ENCODE data around the gene KRTAP5-7. TPM values are rescaled to one million over a fixed set of nuclear protein-coding genes. Genes with fewer than 3 reads are reported as not detected.

KRTAP5-7 gene
- total RNA-seq, 4 donors from 2014 or later, result 0.41 to 4.5 (median 1.3) TPM; not detected in 1

GRCh38 chr11:71489311-71490043 lies 37.6 kb upstream of the KRTAP5-7 start:
- no peak for TF ChIP-seq EP300 (IDR thresholded peaks at IDR 0.05; ENCODE audit: low read depth)
- TF ChIP-seq, protein P1, sequence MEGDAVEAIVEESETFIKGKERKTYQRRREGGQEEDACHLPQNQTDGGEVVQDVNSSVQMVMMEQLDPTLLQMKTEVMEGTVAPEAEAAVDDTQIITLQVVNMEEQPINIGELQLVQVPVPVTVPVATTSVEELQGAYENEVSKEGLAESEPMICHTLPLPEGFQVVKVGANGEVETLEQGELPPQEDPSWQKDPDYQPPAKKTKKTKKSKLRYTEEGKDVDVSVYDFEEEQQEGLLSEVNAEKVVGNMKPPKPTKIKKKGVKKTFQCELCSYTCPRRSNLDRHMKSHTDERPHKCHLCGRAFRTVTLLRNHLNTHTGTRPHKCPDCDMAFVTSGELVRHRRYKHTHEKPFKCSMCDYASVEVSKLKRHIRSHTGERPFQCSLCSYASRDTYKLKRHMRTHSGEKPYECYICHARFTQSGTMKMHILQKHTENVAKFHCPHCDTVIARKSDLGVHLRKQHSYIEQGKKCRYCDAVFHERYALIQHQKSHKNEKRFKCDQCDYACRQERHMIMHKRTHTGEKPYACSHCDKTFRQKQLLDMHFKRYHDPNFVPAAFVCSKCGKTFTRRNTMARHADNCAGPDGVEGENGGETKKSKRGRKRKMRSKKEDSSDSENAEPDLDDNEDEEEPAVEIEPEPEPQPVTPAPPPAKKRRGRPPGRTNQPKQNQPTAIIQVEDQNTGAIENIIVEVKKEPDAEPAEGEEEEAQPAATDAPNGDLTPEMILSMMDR (IDR thresholded peaks at IDR 0.05), result no peak
- TF ChIP-seq POLR2AphosphoS5 (IDR thresholded peaks at IDR 0.05), result no peak
- TF ChIP-seq POLR2A (IDR thresholded peaks at IDR 0.05), result no peak
- Histone ChIP-seq H3K9me3 (no peaks in the 10 kb centered on the region), H3K36me3 (peaks cover 0 to 32% (median 16%) of the 10 kb centered on the region in 4 donors), H3K4me3 (no peak overlapping the region), H3K27ac (no peak overlapping the region), H3K4me1 (no peaks in the 10 kb centered on the region), H3K27me3 (no peaks in the 10 kb centered on the region)
- intact Hi-C loops (cut with DNase I; ENCODE audit: low total_unique reads), result no loop called here
- WGBS, 2 donors (ENCODE audit: low coverage in 1 of 2), result 73 to 100% methylated on average over 3 to 15 of the region's 15 CpGs
- DNase-seq, result no peak
- in situ Hi-C loops (cut with MboI; ENCODE audit: low pct_ligation_motif_present in 1 of 4, low pct_unique_long_range_greater_than_20kb in 1 of 4, low sequenced_read_pairs in 3 of 4), result no loop called here

DNA sequence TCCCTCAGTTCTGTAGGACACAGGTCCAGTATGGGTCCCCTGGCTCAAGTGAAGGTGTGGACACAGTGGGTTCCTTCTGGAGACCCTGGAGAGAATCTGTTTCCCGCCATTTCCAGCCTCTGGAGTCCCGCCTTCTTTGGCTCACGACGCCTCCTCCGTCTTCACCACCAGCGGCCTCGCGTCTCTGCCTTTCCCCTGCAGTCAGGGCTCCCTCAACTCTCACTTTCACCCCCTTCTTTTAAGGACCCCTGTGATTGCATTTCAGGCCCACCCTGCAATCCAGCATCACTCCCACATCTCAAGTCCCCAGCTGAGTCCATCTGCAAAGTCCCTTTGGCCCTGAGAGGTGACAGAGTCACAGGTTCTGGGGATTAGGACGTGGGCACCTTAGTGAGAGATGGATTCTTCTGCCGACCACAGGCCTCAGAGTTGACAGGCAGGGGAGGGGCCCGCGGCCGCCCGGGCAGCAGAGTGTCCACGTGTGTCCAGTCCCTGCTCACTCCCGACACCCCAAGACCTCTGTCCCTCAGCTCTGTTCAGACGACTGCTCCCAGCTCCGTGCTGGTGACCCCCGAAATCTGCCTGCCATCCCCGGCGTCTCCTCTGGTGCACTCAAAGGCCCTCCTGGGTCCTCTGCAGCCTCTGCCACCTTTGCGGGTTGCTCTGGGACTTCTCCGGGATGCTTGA lies 36.9 kb upstream of the KRTAP5-7 start:
- Histone ChIP-seq H3K9me3 (no peaks in the 10 kb centered on the region), H3K27ac (no peak overlapping the region), H3K4me3 (no peak overlapping the region), H3K4me1 (no peaks in the 10 kb centered on the region), H3K27me3 (no peaks in the 10 kb centered on the region), H3K36me3 (peaks cover 0 to 37% (median 18%) of the 10 kb centered on the region in 4 donors)
- no peak for DNase-seq
- in situ Hi-C loops (cut with MboI; ENCODE audit: low pct_ligation_motif_present in 1 of 4, low pct_unique_long_range_greater_than_20kb in 1 of 4, low sequenced_read_pairs in 3 of 4) (no loop called here), intact Hi-C loops (cut with DNase I; ENCODE audit: low total_unique reads) (no loop called here)
- 94 to 100% methylated on average over 1 to 23 of the region's 23 CpGs for WGBS, 2 donors (ENCODE audit: low coverage in 1 of 2)
- TF ChIP-seq, protein P1 (IDR thresholded peaks at IDR 0.05), result no peak
- TF ChIP-seq POLR2A (IDR thresholded peaks at IDR 0.05) (no peak), POLR2AphosphoS5 (IDR thresholded peaks at IDR 0.05) (no peak), EP300 (IDR thresholded peaks at IDR 0.05; ENCODE audit: low read depth) (no peak)

GRCh38 chr11:71490731-71491390 lies 36.2 kb upstream of the KRTAP5-7 start:
- H3K4me3 ChIP-seq, result no peak overlapping the region
- intact Hi-C loops (cut with DNase I; ENCODE audit: low total_unique reads), result no loop called here
- no peak overlapping the region for H3K27ac ChIP-seq
- 95% methylated on average over 28 of the region's 28 CpGs; no CpG with 5 or more reads in 1 of the 2 donors for WGBS, 2 donors (ENCODE audit: low coverage in 1 of 2)
- peaks cover 0 to 36% (median 18%) of the 10 kb centered on the region in 4 donors for H3K36me3 ChIP-seq
- TF ChIP-seq EP300 (IDR thresholded peaks at IDR 0.05; ENCODE audit: low read depth), result no peak
- TF ChIP-seq POLR2AphosphoS5 (IDR thresholded peaks at IDR 0.05), result no peak
- TF ChIP-seq POLR2A (IDR thresholded peaks at IDR 0.05), result no peak
- TF ChIP-seq, protein P1 (IDR thresholded peaks at IDR 0.05), result no peak
- in situ Hi-C loops (cut with MboI; ENCODE audit: low pct_ligation_motif_present in 1 of 4, low pct_unique_long_range_greater_than_20kb in 1 of 4, low sequenced_read_pairs in 3 of 4), result no loop called here
- H3K4me1 ChIP-seq, result no peaks in the 10 kb centered on the region
- H3K9me3 ChIP-seq, result no peaks in the 10 kb centered on the region
- no peak for DNase-seq
- H3K27me3 ChIP-seq, result no peaks in the 10 kb centered on the region

DNA sequence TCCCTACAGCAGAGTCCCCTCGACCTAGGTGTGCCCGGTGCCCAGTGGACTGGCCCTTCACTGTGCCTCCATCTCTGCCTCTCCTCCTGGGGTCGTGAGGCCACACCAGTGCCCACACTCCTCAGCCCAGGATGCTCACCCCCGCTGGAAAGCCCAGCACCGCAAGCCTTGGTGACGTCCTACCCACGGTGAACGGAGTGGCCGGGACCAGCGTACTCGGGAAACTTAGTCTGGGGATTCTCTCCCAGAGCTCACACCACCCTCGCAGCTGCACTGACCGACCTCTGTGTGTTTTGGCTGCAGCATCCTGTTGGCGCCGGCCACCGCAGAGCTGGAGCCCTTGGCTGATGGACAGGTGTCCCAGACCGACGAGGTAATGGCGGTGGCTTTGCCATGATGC lies 35.5 kb upstream of the KRTAP5-7 start:
- intact Hi-C loops (cut with DNase I; ENCODE audit: low total_unique reads), result no loop called here
- Histone ChIP-seq H3K4me1 (no peaks in the 10 kb centered on the region), H3K27ac (no peak overlapping the region), H3K9me3 (no peaks in the 10 kb centered on the region), H3K4me3 (no peak overlapping the region), H3K27me3 (no peaks in the 10 kb centered on the region), H3K36me3 (peaks cover 0 to 42% (median 20%) of the 10 kb centered on the region in 4 donors)
- in situ Hi-C loops (cut with MboI; ENCODE audit: low pct_ligation_motif_present in 1 of 4, low pct_unique_long_range_greater_than_20kb in 1 of 4, low sequenced_read_pairs in 3 of 4), result no loop called here
- no peak for TF ChIP-seq POLR2A (IDR thresholded peaks at IDR 0.05)
- no peak for TF ChIP-seq POLR2AphosphoS5 (IDR thresholded peaks at IDR 0.05)
- TF ChIP-seq, protein P1 (IDR thresholded peaks at IDR 0.05), result no peak
- no peak for TF ChIP-seq EP300 (IDR thresholded peaks at IDR 0.05; ENCODE audit: low read depth)
- DNase-seq, result no peak
- 95% methylated on average over 19 of the region's 19 CpGs; no CpG with 5 or more reads in 1 of the 2 donors for WGBS, 2 donors (ENCODE audit: low coverage in 1 of 2)

Data from transverse colon (tissue), 4 donors.